ENCODE data around the gene GRIK4.
"Not testable (repeated sequence)": the region's sequence is repeated elsewhere in the genome, so short reads cannot be mapped to it uniquely, and the experiment has no call there.

GRIK4 gene

DNA sequence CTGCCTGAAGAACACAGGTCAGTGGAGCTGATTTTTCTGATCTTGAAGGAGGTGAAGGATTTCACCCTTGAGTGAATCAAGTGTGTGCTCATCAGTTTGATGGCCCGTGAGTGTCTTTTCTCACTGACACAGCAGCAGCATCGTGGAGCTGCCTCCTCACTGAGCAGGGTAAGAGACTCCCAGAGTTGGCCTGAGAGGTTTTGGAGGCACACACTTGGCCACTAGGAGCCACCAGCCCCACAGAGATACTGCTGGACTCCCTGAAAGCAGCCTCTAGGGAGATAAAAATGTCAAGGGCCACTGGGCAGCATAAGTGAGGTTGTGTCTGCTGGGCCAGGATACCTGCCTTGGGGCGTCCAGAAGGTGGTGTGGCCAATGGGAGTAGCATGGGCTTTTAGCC lies 245.4 kb downstream of the GRIK4 start:
- H3K4me3 ChIP-seq (ENCODE audit: low read length), result no peak overlapping the region
- H3K4me1 ChIP-seq (ENCODE audit: control insufficient read depth, insufficient read depth, low read length), result no peaks in the 10 kb centered on the region
- H3K27ac ChIP-seq (ENCODE audit: low read depth, low read length), result no peak overlapping the region
- H3K27me3 ChIP-seq (ENCODE audit: control insufficient read depth, insufficient read depth, low read length), result no peaks in the 10 kb centered on the region
- H3K9ac ChIP-seq (ENCODE audit: low read length), result no peak overlapping the region
- H3K36me3 ChIP-seq (ENCODE audit: control insufficient read depth, insufficient read depth, low read length), result no peaks in the 10 kb centered on the region

- Histone ChIP-seq H3K27me3 (ENCODE audit: control insufficient read depth, insufficient read depth, low read length) (no peaks in the 10 kb centered on the region), H3K36me3 (ENCODE audit: control insufficient read depth, insufficient read depth, low read length) (no peaks in the 10 kb centered on the region), H3K4me3 (ENCODE audit: low read length) (no peak overlapping the region), H3K9ac (ENCODE audit: low read length) (no peak overlapping the region), H3K27ac (ENCODE audit: low read depth, low read length) (no peak overlapping the region), H3K4me1 (ENCODE audit: control insufficient read depth, insufficient read depth, low read length) (no peaks in the 10 kb centered on the region)
Measured at GRCh38 chr11:120759046-120759445, 247.5 kb downstream of the GRIK4 start.

DNA sequence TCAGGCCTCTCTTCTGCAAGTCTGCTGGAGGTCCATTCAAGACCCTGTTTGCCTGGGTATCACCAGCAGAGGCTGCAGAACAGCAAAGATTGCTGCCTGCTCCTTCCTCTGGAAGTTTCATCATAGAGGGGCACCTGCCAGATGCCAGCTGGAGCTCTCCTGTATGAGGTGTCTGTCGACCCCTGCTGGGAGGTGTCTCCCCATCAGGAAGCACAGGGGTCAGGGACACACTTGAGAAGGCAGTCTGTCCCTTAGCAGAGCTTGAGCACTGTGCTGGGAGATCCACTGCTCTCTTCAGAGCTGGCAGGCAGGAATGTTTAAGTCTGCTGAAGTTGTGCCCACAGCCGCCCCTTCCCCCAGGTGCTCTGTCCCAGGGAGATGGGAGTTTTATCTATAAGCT lies 254.2 kb downstream of the GRIK4 start:
- not testable (repeated sequence) for H3K4me1 ChIP-seq (ENCODE audit: control insufficient read depth, insufficient read depth, low read length); H3K4me3 ChIP-seq (ENCODE audit: low read length); H3K27me3 ChIP-seq (ENCODE audit: control insufficient read depth, insufficient read depth, low read length); H3K36me3 ChIP-seq (ENCODE audit: control insufficient read depth, insufficient read depth, low read length); H3K9ac ChIP-seq (ENCODE audit: low read length); H3K27ac ChIP-seq (ENCODE audit: low read depth, low read length)

- Histone ChIP-seq H3K4me3 (ENCODE audit: low read length) (no peak overlapping the region), H3K27me3 (ENCODE audit: control insufficient read depth, insufficient read depth, low read length) (no peaks in the 10 kb centered on the region), H3K9ac (ENCODE audit: low read length) (no peak overlapping the region), H3K27ac (ENCODE audit: low read depth, low read length) (no peak overlapping the region), H3K4me1 (ENCODE audit: control insufficient read depth, insufficient read depth, low read length) (no peaks in the 10 kb centered on the region), H3K36me3 (ENCODE audit: control insufficient read depth, insufficient read depth, low read length) (no peaks in the 10 kb centered on the region)
Measured at GRCh38 chr11:120766318-120766717, 254.8 kb downstream of the GRIK4 start.

DNA sequence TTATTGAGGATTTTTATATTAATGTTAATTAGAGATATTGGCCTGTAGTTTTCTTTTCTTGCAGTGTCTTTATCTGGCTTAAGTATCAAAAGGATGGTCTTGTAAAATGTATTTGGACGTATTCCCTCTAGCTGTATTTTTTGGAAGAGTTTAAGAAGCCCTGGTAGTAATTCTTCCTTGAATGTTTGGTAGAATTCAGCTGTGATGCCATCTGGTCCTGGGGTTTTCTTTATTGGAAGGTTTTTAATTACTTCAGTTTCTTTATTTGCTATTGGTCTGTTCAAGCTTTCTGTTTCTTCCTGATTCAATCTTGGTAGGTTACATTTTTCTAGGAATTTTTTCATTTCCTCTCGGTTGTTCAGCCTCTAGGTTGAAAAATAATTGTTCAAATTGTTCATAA lies 257.4 kb downstream of the GRIK4 start:
- Histone ChIP-seq H3K9ac (ENCODE audit: low read length) (no peak overlapping the region), H3K27ac (ENCODE audit: low read depth, low read length) (no peak overlapping the region), H3K4me1 (ENCODE audit: control insufficient read depth, insufficient read depth, low read length) (no peaks in the 10 kb centered on the region), H3K36me3 (ENCODE audit: control insufficient read depth, insufficient read depth, low read length) (no peaks in the 10 kb centered on the region), H3K4me3 (ENCODE audit: low read length) (no peak overlapping the region), H3K27me3 (ENCODE audit: control insufficient read depth, insufficient read depth, low read length) (no peaks in the 10 kb centered on the region)

GRCh38 chr11:120769906-120770305 lies 258.4 kb downstream of the GRIK4 start:
- H3K9ac ChIP-seq (ENCODE audit: low read length), result no peak overlapping the region
- no peaks in the 10 kb centered on the region for H3K4me1 ChIP-seq (ENCODE audit: control insufficient read depth, insufficient read depth, low read length)
- H3K27ac ChIP-seq (ENCODE audit: low read depth, low read length), result no peak overlapping the region
- no peak overlapping the region for H3K4me3 ChIP-seq (ENCODE audit: low read length)
- no peaks in the 10 kb centered on the region for H3K36me3 ChIP-seq (ENCODE audit: control insufficient read depth, insufficient read depth, low read length)
- H3K27me3 ChIP-seq (ENCODE audit: control insufficient read depth, insufficient read depth, low read length), result no peaks in the 10 kb centered on the region

- H3K27me3 ChIP-seq (ENCODE audit: control insufficient read depth, insufficient read depth, low read length), result no peaks in the 10 kb centered on the region
- no peak overlapping the region for H3K27ac ChIP-seq (ENCODE audit: low read depth, low read length)
- H3K9ac ChIP-seq (ENCODE audit: low read length), result no peak overlapping the region
- no peaks in the 10 kb centered on the region for H3K4me1 ChIP-seq (ENCODE audit: control insufficient read depth, insufficient read depth, low read length)
- H3K4me3 ChIP-seq (ENCODE audit: low read length), result no peak overlapping the region
- H3K36me3 ChIP-seq (ENCODE audit: control insufficient read depth, insufficient read depth, low read length), result no peaks in the 10 kb centered on the region
Measured at GRCh38 chr11:120771551-120772060, 260.1 kb downstream of the GRIK4 start.

DNA sequence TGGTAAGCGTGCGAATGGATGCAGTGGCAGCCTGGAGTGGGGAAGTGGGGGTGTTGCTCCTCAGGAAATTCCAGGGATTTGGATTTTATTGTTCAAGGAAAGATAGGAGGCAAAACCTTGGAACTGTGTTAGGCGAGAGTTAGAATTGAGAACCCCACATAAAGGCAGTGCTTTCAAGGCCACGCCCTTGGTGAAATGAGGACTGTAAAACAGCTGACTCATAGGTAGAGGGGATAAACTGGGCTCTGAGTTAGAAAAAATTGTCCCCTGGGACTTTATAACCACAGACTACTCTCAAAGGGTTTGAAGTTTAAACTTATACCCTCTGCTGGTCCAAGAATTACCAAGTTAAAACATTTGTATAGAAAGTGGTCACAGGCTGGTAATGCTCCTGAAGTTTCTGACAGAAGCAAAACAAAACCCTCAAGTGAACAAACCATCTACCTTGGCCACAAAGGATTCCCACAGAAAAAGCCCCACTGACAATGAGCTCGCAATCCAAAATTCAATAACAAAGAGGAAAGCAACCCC lies 262.0 kb downstream of the GRIK4 start:
- Histone ChIP-seq H3K4me1 (ENCODE audit: control insufficient read depth, insufficient read depth, low read length) (no peaks in the 10 kb centered on the region), H3K4me3 (ENCODE audit: low read length) (no peak overlapping the region), H3K36me3 (ENCODE audit: control insufficient read depth, insufficient read depth, low read length) (no peaks in the 10 kb centered on the region), H3K9ac (ENCODE audit: low read length) (no peak overlapping the region), H3K27ac (ENCODE audit: low read depth, low read length) (no peak overlapping the region), H3K27me3 (ENCODE audit: control insufficient read depth, insufficient read depth, low read length) (no peaks in the 10 kb centered on the region)

DNA sequence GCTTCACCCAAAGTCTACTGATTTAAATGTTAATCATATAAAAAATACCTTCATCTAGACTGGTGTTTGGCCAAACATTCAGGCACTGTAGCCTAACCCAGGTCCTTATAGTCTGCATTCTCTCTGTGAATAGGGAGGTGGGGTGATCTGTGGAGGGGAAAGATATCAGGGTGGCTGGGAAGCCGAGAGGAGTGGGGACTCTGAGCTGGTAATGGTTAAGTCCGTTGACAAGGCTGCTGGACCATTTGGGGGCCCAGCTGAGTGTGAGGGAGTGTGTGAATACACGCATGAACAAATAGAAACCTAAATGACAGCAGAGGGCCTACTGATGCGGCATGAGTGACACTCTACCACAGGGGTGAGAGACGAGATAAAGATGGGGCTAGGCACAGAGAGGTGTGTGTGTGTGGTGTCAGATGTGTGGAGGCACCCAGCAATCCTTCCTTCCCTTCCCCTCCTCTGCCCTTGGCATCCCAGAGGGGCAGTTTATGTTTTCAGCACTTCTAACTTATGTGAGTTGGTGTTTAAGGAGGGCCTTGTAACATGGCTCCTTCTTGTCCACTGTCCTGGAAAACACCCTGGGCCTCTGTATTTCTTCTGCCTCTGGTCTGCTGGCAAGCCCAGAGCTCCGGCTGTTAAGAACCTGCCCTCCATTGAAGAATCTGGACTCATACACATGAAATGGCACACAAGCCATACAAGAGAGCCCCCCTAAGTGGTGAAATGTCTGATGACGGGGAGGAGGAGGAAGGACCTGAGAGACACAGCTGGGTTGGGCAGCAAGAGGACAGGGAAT lies 263.2 kb downstream of the GRIK4 start:
- H3K9ac ChIP-seq (ENCODE audit: low read length), result no peak overlapping the region
- H3K27ac ChIP-seq (ENCODE audit: low read depth, low read length), result no peak overlapping the region
- H3K36me3 ChIP-seq (ENCODE audit: control insufficient read depth, insufficient read depth, low read length), result no peaks in the 10 kb centered on the region
- peaks cover 2% of the 10 kb centered on the region for H3K4me1 ChIP-seq (ENCODE audit: control insufficient read depth, insufficient read depth, low read length)
- no peak overlapping the region for H3K4me3 ChIP-seq (ENCODE audit: low read length)
- H3K27me3 ChIP-seq (ENCODE audit: control insufficient read depth, insufficient read depth, low read length), result no peaks in the 10 kb centered on the region

DNA sequence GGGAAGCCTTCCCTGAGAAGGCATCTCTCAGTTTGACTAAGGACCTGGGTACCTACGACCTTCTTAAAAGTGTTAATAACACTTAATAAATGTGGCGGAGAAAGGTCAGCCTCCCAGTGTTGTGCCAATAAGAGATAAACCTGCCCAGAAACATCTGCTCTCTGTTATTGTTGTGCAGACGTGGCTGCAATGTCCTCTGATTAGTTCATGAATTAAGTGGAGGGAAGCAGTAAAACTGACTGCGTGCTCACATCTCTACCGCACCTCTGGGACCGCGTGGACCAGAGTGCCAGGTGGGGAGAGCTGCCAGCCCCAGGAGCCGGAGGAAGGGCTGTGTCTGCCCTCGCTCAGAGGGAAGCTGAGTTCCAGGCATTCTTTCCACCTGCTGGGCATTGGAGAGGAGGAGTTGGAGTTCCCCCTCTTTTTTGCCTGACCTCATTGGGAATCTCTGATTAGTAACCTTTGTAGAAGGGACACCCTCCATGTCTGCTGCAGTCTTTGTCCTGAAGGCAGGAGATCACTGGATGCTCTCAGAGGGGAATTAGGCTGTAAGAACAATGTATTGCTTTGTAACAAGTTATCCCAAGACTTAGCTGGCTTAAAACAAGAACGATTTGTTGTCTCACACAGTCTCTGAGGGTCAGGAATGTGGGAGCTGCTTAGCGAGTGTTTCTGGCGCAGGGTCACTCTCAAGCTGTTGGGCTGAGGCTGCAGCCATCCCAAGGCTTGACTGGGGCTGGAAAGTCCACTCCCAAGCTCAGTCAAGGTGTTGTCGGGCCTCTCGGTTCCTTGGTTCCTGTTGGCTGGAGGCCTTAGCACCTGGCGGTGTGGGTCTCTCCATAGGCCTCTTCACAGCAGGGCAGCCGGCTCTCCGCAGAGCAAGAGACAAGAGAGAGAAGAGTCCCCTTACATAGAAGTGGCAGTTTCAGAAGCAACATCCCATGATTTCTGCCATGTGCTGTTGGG lies 264.7 kb downstream of the GRIK4 start:
- H3K4me1 ChIP-seq (ENCODE audit: control insufficient read depth, insufficient read depth, low read length), result peaks cover 2% of the 10 kb centered on the region
- H3K27me3 ChIP-seq (ENCODE audit: control insufficient read depth, insufficient read depth, low read length), result no peaks in the 10 kb centered on the region
- H3K36me3 ChIP-seq (ENCODE audit: control insufficient read depth, insufficient read depth, low read length), result no peaks in the 10 kb centered on the region
- no peak overlapping the region for H3K4me3 ChIP-seq (ENCODE audit: low read length)
- no peak overlapping the region for H3K9ac ChIP-seq (ENCODE audit: low read length)
- no peak overlapping the region for H3K27ac ChIP-seq (ENCODE audit: low read depth, low read length)

DNA sequence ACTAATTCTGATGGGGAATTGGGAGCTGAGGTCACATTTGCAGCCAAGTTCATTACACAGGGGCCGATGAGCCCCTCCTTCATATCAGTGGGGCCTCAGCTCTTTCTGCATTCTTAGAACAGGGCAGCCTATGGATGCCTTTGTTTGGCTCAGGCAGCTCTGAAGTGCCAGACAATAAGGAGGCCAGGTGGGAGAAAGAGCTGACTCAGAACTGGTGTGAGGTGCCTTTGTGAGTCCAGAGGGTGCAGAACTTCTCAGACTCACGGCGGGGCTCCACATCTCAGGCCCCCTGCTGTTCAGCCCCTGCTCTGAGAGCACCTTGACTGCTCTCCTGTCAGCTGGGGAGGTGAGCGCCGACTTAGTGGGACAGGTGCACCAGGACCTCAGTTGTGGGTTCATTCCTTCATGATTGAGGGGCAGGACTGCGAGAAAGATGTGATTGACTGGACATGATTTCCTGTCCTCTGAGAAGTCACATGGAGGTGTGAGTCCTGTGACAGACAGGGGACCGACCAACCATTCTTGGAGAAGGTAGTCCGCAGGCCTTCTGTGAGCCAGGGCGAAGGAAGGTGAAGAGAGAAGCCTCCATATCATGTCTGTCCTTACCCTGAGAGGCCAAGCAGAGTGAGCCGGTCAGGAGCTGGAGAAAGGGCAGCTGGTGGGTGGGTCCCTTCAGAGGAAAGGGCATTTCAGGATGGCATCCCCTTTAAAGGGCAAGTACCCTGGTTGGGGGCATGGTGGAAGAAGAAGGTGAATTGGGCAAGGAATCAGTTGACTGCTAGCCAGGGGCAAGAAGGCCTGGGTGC lies 267.3 kb downstream of the GRIK4 start:
- Histone ChIP-seq H3K27me3 (ENCODE audit: control insufficient read depth, insufficient read depth, low read length) (no peaks in the 10 kb centered on the region), H3K36me3 (ENCODE audit: control insufficient read depth, insufficient read depth, low read length) (no peaks in the 10 kb centered on the region), H3K4me1 (ENCODE audit: control insufficient read depth, insufficient read depth, low read length) (peaks cover 2% of the 10 kb centered on the region), H3K4me3 (ENCODE audit: low read length) (no peak overlapping the region), H3K27ac (ENCODE audit: low read depth, low read length) (no peak overlapping the region), H3K9ac (ENCODE audit: low read length) (no peak overlapping the region)

GRCh38 chr11:120780239-120780638 lies 268.7 kb downstream of the GRIK4 start:
- peaks cover 2% of the 10 kb centered on the region for H3K4me1 ChIP-seq (ENCODE audit: control insufficient read depth, insufficient read depth, low read length)
- no peak overlapping the region for H3K4me3 ChIP-seq (ENCODE audit: low read length)
- H3K27ac ChIP-seq (ENCODE audit: low read depth, low read length), result no peak overlapping the region
- no peaks in the 10 kb centered on the region for H3K27me3 ChIP-seq (ENCODE audit: control insufficient read depth, insufficient read depth, low read length)
- no peak overlapping the region for H3K9ac ChIP-seq (ENCODE audit: low read length)
- no peaks in the 10 kb centered on the region for H3K36me3 ChIP-seq (ENCODE audit: control insufficient read depth, insufficient read depth, low read length)
